Suprapubic skin (tissue), 4 donors: ENCODE data around the gene UBE2E2. TPM values are rescaled to one million over a fixed set of nuclear protein-coding genes. Genes with fewer than 3 reads are reported as not detected.

Experiments used
- DNase-seq, 2 donors: peaks; one replicate each; pipeline ENCODE4 v3.0.0-alpha.2; 2019; ENCODE audit warnings: low spot score in 2 of 2
- H3K27ac ChIP-seq: fragments of 200-600 bp; sonication (generic); one replicate; pipeline ENCODE4 v1.5.1; 2019
- H3K27me3 ChIP-seq: fragments of 200-600 bp; sonication (generic); one replicate; pipeline ENCODE4 v1.5.1; 2019
- H3K36me3 ChIP-seq: fragments of 200-600 bp; sonication (generic); one replicate; pipeline ENCODE4 v1.5.1; 2019
- H3K4me1 ChIP-seq: fragments of 200-600 bp; sonication (generic); one replicate; pipeline ENCODE4 v1.5.1; 2019
- H3K4me3 ChIP-seq: fragments of 200-600 bp; sonication (generic); one replicate; pipeline ENCODE4 v1.5.1; 2019; ENCODE audit warnings: mild to moderate bottlenecking
- H3K9me3 ChIP-seq: fragments of 200-600 bp; sonication (generic); one replicate; pipeline ENCODE4 v1.5.1; 2019
- EP300 ChIP-seq: sonication (generic); formaldehyde crosslinking; IDR thresholded peaks from one replicate; pipeline ENCODE4 v1.6.1; 2017; ENCODE audit warnings: antibody characterized with exemption
- POLR2A ChIP-seq, 2 donors: fragments of 450-650 bp; IDR thresholded peaks; one replicate each; pipeline ENCODE4 v1.6.1; 2017; ENCODE audit warnings: antibody characterized with exemption in 2 of 2, mild to moderate bottlenecking in 2 of 2, moderate library complexity in 2 of 2
- POLR2AphosphoS5 ChIP-seq, 3 donors: sonication (generic); formaldehyde crosslinking; IDR thresholded peaks; one replicate each; pipeline ENCODE4 v1.6.1; 2017; ENCODE audit warnings: antibody characterized with exemption in 3 of 3
- WGBS: methylation state at CpG from one replicate; pipeline ENCODE4 v1.1.5; 2018; 5-methylcytosine and 5-hydroxymethylcytosine counted together
- total RNA-seq, 4 donors: library from RNA; depleted of rRNA; stranded (reverse); fragments of >200 nt; gene quantifications; one replicate each; pipeline ENCODE4 v1.1.0, GENCODE V29; 2016
- TF ChIP-seq, protein P1 (sequence below), 2 donors: fragments of 200-600 bp in 1 of 2; fragments of 450-650 bp in 1 of 2; sonication (generic) in 1 of 2; IDR thresholded peaks; one replicate each; pipeline ENCODE4 v1.5.1; 2016 to 2019; ENCODE audit warnings: antibody characterized with exemption in 2 of 2, mild to moderate bottlenecking in 1 of 2, moderate library complexity in 1 of 2

Gene UBE2E2
- total RNA-seq, 4 donors from 2014 or later, result 30.2 to 65.4 (median 34.8) TPM

DNA sequence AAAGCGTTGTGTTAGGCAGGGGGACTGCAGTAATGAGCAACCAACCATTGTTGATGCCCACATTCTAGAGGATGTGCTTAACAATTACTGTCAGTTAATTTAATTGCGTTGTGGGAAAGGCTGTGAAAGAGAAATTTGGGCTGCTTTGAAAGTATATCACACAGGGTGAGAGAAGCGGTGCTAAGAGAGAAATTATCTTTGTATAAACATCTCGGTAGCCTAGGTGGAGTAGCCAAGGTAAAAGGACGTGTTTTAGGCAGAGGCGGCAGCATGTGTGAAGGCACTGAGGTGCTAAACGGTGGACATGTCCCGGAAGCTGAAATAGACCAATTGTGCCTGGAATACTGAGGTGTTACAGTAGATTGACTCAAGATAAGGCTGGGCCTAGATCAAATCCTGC is 71.9 kb downstream of the UBE2E2 start:
- no peak for DNase-seq
- Histone ChIP-seq H3K4me1 (no peaks in the 10 kb centered on the region), H3K36me3 (no peaks in the 10 kb centered on the region), H3K27me3 (no peaks in the 10 kb centered on the region), H3K9me3 (no peaks in the 10 kb centered on the region), H3K4me3 (no peak overlapping the region), H3K27ac (no peak overlapping the region)
- WGBS, result 93% methylated on average over 8 of the region's 8 CpGs
- no peak for TF ChIP-seq POLR2AphosphoS5 (IDR thresholded peaks at IDR 0.05)
- TF ChIP-seq POLR2A (IDR thresholded peaks at IDR 0.05), result no peak
- TF ChIP-seq, protein P1, sequence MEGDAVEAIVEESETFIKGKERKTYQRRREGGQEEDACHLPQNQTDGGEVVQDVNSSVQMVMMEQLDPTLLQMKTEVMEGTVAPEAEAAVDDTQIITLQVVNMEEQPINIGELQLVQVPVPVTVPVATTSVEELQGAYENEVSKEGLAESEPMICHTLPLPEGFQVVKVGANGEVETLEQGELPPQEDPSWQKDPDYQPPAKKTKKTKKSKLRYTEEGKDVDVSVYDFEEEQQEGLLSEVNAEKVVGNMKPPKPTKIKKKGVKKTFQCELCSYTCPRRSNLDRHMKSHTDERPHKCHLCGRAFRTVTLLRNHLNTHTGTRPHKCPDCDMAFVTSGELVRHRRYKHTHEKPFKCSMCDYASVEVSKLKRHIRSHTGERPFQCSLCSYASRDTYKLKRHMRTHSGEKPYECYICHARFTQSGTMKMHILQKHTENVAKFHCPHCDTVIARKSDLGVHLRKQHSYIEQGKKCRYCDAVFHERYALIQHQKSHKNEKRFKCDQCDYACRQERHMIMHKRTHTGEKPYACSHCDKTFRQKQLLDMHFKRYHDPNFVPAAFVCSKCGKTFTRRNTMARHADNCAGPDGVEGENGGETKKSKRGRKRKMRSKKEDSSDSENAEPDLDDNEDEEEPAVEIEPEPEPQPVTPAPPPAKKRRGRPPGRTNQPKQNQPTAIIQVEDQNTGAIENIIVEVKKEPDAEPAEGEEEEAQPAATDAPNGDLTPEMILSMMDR (IDR thresholded peaks at IDR 0.05), result no peak
- no peak for TF ChIP-seq EP300

DNA sequence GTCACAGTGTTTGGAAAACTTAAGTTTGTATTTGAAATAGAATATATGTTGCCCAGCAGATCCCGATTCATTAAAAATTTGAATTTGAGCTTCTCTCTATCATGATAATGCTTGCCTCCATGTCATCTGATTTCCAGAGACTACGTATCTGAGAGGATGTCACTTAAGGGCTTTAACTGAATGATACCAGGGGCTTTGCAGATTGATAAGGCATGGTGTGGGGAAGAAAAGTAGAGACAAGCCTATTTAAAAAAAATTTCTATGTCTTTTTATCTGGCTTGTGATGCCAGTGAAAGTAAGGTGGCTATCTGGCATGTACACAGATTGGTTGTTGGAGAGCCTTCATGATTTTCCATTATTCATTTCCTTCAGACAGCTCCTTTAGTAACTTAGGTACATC is 72.7 kb downstream of the UBE2E2 start:
- H3K4me1 ChIP-seq, result no peaks in the 10 kb centered on the region
- H3K36me3 ChIP-seq, result no peaks in the 10 kb centered on the region
- no peak for DNase-seq
- 95% methylated on average over 2 of the region's 2 CpGs for WGBS
- no peak overlapping the region for H3K27ac ChIP-seq
- no peak overlapping the region for H3K4me3 ChIP-seq
- H3K9me3 ChIP-seq, result no peaks in the 10 kb centered on the region
- no peak for TF ChIP-seq POLR2A (IDR thresholded peaks at IDR 0.05)
- TF ChIP-seq, protein P1 (IDR thresholded peaks at IDR 0.05), result no peak
- no peak for TF ChIP-seq EP300
- TF ChIP-seq POLR2AphosphoS5 (IDR thresholded peaks at IDR 0.05), result no peak
- H3K27me3 ChIP-seq, result no peaks in the 10 kb centered on the region

DNA sequence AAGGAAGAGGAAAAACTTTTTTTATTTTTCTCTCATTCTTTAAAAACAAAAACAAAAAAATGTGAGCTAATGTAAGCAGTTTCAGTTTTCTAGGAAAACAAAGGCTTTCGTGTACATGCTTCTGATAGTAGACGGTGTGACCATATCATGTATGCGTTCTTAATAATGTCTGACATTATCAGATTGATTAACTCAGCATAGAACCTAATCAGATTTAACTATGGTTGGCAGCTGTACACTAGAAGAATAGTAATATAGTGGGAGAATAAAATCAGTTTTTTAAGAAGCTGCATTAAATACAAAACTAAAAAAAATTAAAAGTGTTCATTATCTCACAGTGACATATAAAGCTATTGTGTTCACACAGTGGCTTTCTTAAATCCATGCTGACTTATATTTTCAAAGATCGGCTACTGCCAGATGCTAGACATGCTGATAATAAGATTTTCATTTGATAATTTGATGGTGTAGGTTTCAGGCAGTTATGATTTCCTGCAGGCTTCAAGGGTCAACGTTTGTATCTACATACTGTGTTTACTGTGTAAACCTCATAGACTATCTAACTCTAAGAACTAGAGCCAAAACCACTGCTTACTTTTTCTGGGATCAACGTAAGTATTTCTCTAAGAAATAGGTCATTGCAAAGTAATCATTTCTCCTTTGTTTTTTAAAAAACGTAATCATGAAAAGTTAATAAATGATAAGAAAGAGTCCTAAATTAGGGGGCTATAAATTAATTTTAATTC is 74.0 kb downstream of the UBE2E2 start:
- Histone ChIP-seq H3K27me3 (no peaks in the 10 kb centered on the region), H3K36me3 (no peaks in the 10 kb centered on the region), H3K9me3 (no peaks in the 10 kb centered on the region), H3K27ac (no peak overlapping the region), H3K4me1 (no peaks in the 10 kb centered on the region), H3K4me3 (no peak overlapping the region)
- TF ChIP-seq, protein P1 (IDR thresholded peaks at IDR 0.05), result no peak
- no peak for TF ChIP-seq POLR2AphosphoS5 (IDR thresholded peaks at IDR 0.05)
- TF ChIP-seq POLR2A (IDR thresholded peaks at IDR 0.05), result no peak
- TF ChIP-seq EP300, result no peak
- DNase-seq, result no peak
- 77% methylated on average over 7 of the region's 7 CpGs for WGBS

DNA sequence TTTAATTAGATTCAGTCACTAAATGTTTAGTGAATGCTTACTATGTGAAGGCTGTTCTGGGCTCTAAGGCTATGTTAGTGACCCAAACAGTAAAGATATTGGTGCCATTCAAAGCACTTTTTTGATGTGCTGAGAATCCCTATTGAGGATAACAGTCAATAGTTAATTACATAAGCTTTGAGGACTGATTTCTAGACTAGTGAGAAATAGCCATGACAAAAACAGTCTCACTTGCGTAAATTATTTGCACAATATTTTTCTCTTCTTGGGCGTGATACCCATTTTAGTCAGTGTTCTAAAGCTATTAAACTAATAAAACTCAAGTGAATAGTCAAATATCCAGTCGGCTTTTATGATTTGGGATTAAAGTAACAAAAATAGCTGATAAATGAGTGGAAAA is 74.6 kb downstream of the UBE2E2 start:
- WGBS, result 89% methylated on average over 3 of the region's 3 CpGs
- no peaks in the 10 kb centered on the region for H3K36me3 ChIP-seq
- no peak for DNase-seq

DNA sequence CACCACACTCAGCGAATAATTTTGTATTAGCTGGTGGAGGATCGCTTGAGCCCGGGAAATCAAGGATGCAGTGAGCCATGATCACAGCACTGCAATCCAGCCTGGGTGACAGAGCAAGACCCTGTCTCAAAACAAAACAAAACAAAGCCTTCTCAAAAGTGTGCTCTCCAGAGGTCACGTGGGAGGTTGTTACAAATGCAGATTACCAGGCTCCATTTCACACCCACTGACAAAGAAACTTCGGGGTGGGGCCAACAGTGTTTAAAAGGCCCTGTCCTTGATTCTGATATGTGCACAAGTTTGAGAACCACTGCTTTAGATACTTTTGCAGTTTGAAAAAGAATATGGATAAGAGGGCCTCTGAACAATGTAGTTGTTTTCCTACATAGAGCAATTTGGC is 80.5 kb downstream of the UBE2E2 start:
- Histone ChIP-seq H3K4me3 (no peak overlapping the region), H3K9me3 (peaks cover 6% of the 10 kb centered on the region), H3K36me3 (no peaks in the 10 kb centered on the region), H3K27ac (no peak overlapping the region), H3K4me1 (no peaks in the 10 kb centered on the region), H3K27me3 (no peaks in the 10 kb centered on the region)
- DNase-seq, result no peak
- 84% methylated on average over 5 of the region's 5 CpGs for WGBS
- no peak for TF ChIP-seq POLR2AphosphoS5 (IDR thresholded peaks at IDR 0.05)
- no peak for TF ChIP-seq EP300
- TF ChIP-seq, protein P1 (IDR thresholded peaks at IDR 0.05), result no peak
- no peak for TF ChIP-seq POLR2A (IDR thresholded peaks at IDR 0.05)

More for the DNA sequence above, 74.6 kb downstream of the UBE2E2 start:
- no peaks in the 10 kb centered on the region for H3K9me3 ChIP-seq
- TF ChIP-seq, protein P1 (IDR thresholded peaks at IDR 0.05), result no peak
- TF ChIP-seq EP300 (no peak), POLR2AphosphoS5 (IDR thresholded peaks at IDR 0.05) (no peak), POLR2A (IDR thresholded peaks at IDR 0.05) (no peak)
- no peaks in the 10 kb centered on the region for H3K27me3 ChIP-seq
- no peak overlapping the region for H3K4me3 ChIP-seq
- no peaks in the 10 kb centered on the region for H3K4me1 ChIP-seq
- no peak overlapping the region for H3K27ac ChIP-seq
